ENCODE results near the gene PGAM1.
A peak's percentile ranks its signal among the peaks of the same experiment; 100 is the strongest.

PGAM1 gene

GRCh38 chr10:97425964-97426775, at the start of gene PGAM1:
Gene PGAM1 (plus strand): TSS chr10:97426191. CDS start chr10:97426308, 117 bp downstream.
- Histone ChIP-seq H3K36me3 (peaks cover 7 to 24% (median 14%) of the 10 kb centered on the region in 3 donors), H3K4me1 (peaks cover 0 to 31% (median 26%) of the 10 kb centered on the region in 4 donors), H3K27me3 (no peaks in the 10 kb centered on the region), H3K4me3 (peak within 1 kb of the TSS; percentile 72 to 99), H3K27ac (peak within 1 kb of the TSS; percentile 79 to 82), H3K9me3 (no peaks in the 10 kb centered on the region)
- intact Hi-C loops (cut with DNase I; ENCODE audit: low total_unique reads) = no loop called here
- DNase-seq = peak; percentile 92 to 99
- TF ChIP-seq CTCF (IDR thresholded peaks at IDR 0.05) = peak; percentile 49 to 59

GRCh38 chr10:97376413-97376812, 49.6 kb upstream of the PGAM1 start:
- TF ChIP-seq CTCF (IDR thresholded peaks at IDR 0.05) = no peak
- no peak overlapping the region for H3K27ac ChIP-seq
- no peak overlapping the region for H3K4me3 ChIP-seq
- intact Hi-C loops (cut with DNase I; ENCODE audit: low total_unique reads) = no loop called here
- H3K9me3 ChIP-seq = no peaks in the 10 kb centered on the region
- no peak for DNase-seq
- no peaks in the 10 kb centered on the region for H3K27me3 ChIP-seq
- H3K4me1 ChIP-seq = no peaks in the 10 kb centered on the region
- H3K36me3 ChIP-seq = peaks cover 27 to 85% (median 52%) of the 10 kb centered on the region in 3 donors

GRCh38 chr10:97378933-97379921, 46.8 kb upstream of the PGAM1 start:
- H3K36me3 ChIP-seq = peaks cover 9 to 84% (median 38%) of the 10 kb centered on the region in 3 donors

GRCh38 chr10:97380516-97380915, 45.5 kb upstream of the PGAM1 start:
- Histone ChIP-seq H3K27me3 (no peaks in the 10 kb centered on the region), H3K9me3 (no peaks in the 10 kb centered on the region), H3K4me1 (no peaks in the 10 kb centered on the region), H3K36me3 (peaks cover 9 to 96% (median 42%) of the 10 kb centered on the region in 3 donors), H3K27ac (no peak overlapping the region), H3K4me3 (no peak overlapping the region)
- DNase-seq = no peak
- intact Hi-C loops (cut with DNase I; ENCODE audit: low total_unique reads) = no loop called here
- TF ChIP-seq CTCF (IDR thresholded peaks at IDR 0.05) = no peak

More at GRCh38 chr10:97378933-97379921, 46.8 kb upstream of the PGAM1 start:
- Histone ChIP-seq H3K27me3 (no peaks in the 10 kb centered on the region), H3K4me3 (no peak overlapping the region), H3K4me1 (no peaks in the 10 kb centered on the region), H3K9me3 (no peaks in the 10 kb centered on the region), H3K27ac (no peak overlapping the region)
- DNase-seq = no peak
- no peak for TF ChIP-seq CTCF (IDR thresholded peaks at IDR 0.05)
- intact Hi-C loops (cut with DNase I; ENCODE audit: low total_unique reads) = no loop called here

- Histone ChIP-seq H3K4me3 (no peak overlapping the region), H3K27me3 (no peaks in the 10 kb centered on the region), H3K9me3 (no peaks in the 10 kb centered on the region), H3K36me3 (peaks cover 11 to 96% (median 47%) of the 10 kb centered on the region in 3 donors), H3K27ac (no peak overlapping the region), H3K4me1 (no peaks in the 10 kb centered on the region)
- TF ChIP-seq CTCF (IDR thresholded peaks at IDR 0.05) = no peak
- intact Hi-C loops (cut with DNase I; ENCODE audit: low total_unique reads) = no loop called here
- no peak for DNase-seq
These were observed 44.4 kb upstream of the PGAM1 start for GRCh38 chr10:97381626-97382025.

Measured in tibial artery (tissue), 4 donors.